Ovary (tissue), 3 donors: ENCODE data around the gene AMIGO1.

Source experiments
- CTCF ChIP-seq, 3 donors: fragments of 450-650 bp in 2 of 3; fragments of 200-600 bp in 1 of 3; IDR thresholded peaks; one replicate each; pipeline versions ENCODE4 v1.5.1 to v1.8.0; 2016 to 2022; ENCODE audit warnings: antibody characterized with exemption in 3 of 3, mild to moderate bottlenecking in 1 of 3
- EP300 ChIP-seq: sonication (generic); formaldehyde crosslinking; IDR thresholded peaks from one replicate; pipeline ENCODE4 v1.6.1; 2017; ENCODE audit warnings: antibody characterized with exemption
- donor health status: DM: no; HTN: no; CAD: no.

DNA sequence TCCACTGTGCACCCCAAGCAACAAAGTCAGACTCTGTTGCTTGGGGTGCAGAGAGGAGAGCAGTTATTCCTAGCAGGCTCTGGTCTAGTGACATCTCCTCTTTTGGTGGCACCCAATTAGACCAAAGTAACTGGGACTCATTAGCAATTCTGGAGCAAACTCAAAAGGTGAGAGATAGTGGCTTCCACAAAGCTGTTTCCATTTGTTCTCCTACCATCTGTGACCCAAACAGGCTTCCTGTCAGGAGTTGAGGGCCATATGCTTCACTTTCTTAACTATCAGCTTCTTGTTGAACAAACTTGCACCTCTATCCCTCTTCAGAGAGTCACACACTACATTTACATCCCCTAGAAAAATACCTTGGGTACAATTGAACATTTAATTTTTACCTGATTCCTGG lies 27.3 kb downstream of the AMIGO1 start:
- TF ChIP-seq CTCF (IDR thresholded peaks at IDR 0.05) (no peak), EP300 (no peak)
